Thyroid gland (tissue), 4 donors: ENCODE data around the gene ZNF770.

ENCODE experiments used
- CTCF ChIP-seq, 6 experiments: fragments of 200-600 bp in 3 of 6; fragments of 450-650 bp in 3 of 6; sonication (generic) in 3 of 6; IDR thresholded peaks; one replicate each; pipeline ENCODE4 v1.5.1; 2016 to 2019; ENCODE audit warnings: antibody characterized with exemption in 6 of 6, mild to moderate bottlenecking in 2 of 6, inconsistent platforms in 1 of 6, moderate library complexity in 1 of 6
- POLR2A ChIP-seq, 2 donors: fragments of 450-650 bp; IDR thresholded peaks; one replicate each; pipeline ENCODE4 v1.6.1; 2017; ENCODE audit warnings: antibody characterized with exemption in 2 of 2, mild to moderate bottlenecking in 2 of 2, moderate library complexity in 1 of 2

GRCh38 chr15:34986326-34986725 lies 1.8 kb downstream of the ZNF770 start:
- TF ChIP-seq CTCF (IDR thresholded peaks at IDR 0.05) (no peak), POLR2A (IDR thresholded peaks at IDR 0.05) (no peak)
